ENCODE data around the gene HOXA13. TPM values are rescaled to one million over a fixed set of nuclear protein-coding genes. Genes with fewer than 3 reads are reported as not detected.

HOXA13 gene
- total RNA-seq, 1 experiment from 2014 or later: not detected

- H2BK120ac ChIP-seq (ENCODE audit: low read depth, low read length, poor library complexity, severe bottlenecking): no peak overlapping the region
- H4K5ac ChIP-seq (ENCODE audit: insufficient read length, low read depth, low read length): no peak overlapping the region
- Mint-ChIP-seq H3K4me1 (peaks cover 3 to 9% of the 10 kb centered on the region in 2 experiments), H3K4me3 (no peak overlapping the region), H3K27me3 (ENCODE audit: low read depth) (peaks cover 98% of the 10 kb centered on the region), H3K27ac (no peak overlapping the region), H3K9me3 (peaks cover 4 to 13% of the 10 kb centered on the region in 2 experiments; a peak in 2 of 5 replicates), H3K36me3 (ENCODE audit: insufficient read depth in 1 of 3, low read depth in 3 of 3) (no peaks in the 10 kb centered on the region; a peak in 2 of 7 replicates)
- H3K23ac ChIP-seq (ENCODE audit: insufficient read length, low read depth, low read length): no peak overlapping the region
- H2AFZ ChIP-seq (ENCODE audit: low read length): no peak overlapping the region
- no peak for TF ChIP-seq CTCF (conservative IDR thresholded peaks at IDR 0.05)
- H3K79me1 ChIP-seq (ENCODE audit: insufficient read depth, low read depth, low read length, poor library complexity, severe bottlenecking): no peaks in the 10 kb centered on the region
- WGBS (ENCODE audit: extremely low coverage, insufficient read length, low lambda C conversion rate): no CpG with 5 or more reads among the region's 22 CpGs
- H3K79me2 ChIP-seq (ENCODE audit: insufficient read depth, low read length): no peaks in the 10 kb centered on the region
- no peak overlapping the region for H2BK12ac ChIP-seq (ENCODE audit: insufficient read length, low read depth, low read length)
- no peak overlapping the region for H3K56ac ChIP-seq (ENCODE audit: insufficient read length, low read depth, low read length)
- H2AK5ac ChIP-seq (ENCODE audit: insufficient read length, low read length): no peak overlapping the region
- no peak overlapping the region for H3K18ac ChIP-seq (ENCODE audit: insufficient read length, low read depth, low read length)
- H3K4ac ChIP-seq (ENCODE audit: low read depth, low read length): no peak overlapping the region
- no peak overlapping the region for H3K27ac ChIP-seq (ENCODE audit: insufficient read length, low read depth, low read length)
- peaks cover 98% of the 10 kb centered on the region for H3K27me3 ChIP-seq (ENCODE audit: insufficient read depth, low read length)
- no peak overlapping the region for H3K4me2 ChIP-seq (ENCODE audit: insufficient read depth, insufficient read length, low read length)
- peak; percentile 20 for DNase-seq
- H4K20me1 ChIP-seq (ENCODE audit: control insufficient read depth, insufficient read depth, insufficient read length): no peaks in the 10 kb centered on the region
- H3K4me1 ChIP-seq (ENCODE audit: insufficient read depth, low read length): no peaks in the 10 kb centered on the region
- no peak overlapping the region for H2BK15ac ChIP-seq (ENCODE audit: low read depth, low read length)
- H2BK20ac ChIP-seq (ENCODE audit: low read depth, low read length, poor library complexity, severe bottlenecking): no peak overlapping the region
- H3K9ac ChIP-seq (ENCODE audit: extremely low read depth, insufficient read length, low read length): no peak overlapping the region
- H3K14ac ChIP-seq (ENCODE audit: insufficient read depth, low read length): no peak overlapping the region
- H3T11ph ChIP-seq (ENCODE audit: low read length): no peak overlapping the region
- no peaks in the 10 kb centered on the region for H3K9me3 ChIP-seq (ENCODE audit: control insufficient read depth, low read depth, low read length)
- H2BK5ac ChIP-seq (ENCODE audit: insufficient read length, low read length): no peak overlapping the region
- no peak overlapping the region for H4K8ac ChIP-seq (replicated peaks; ENCODE audit: insufficient read length, low read depth, low read length)
- no peak overlapping the region for H4K91ac ChIP-seq (ENCODE audit: insufficient read length, low read depth, low read length)
- H3K23me2 ChIP-seq (ENCODE audit: insufficient read length, low read depth, low read length, poor library complexity, severe bottlenecking): no peaks in the 10 kb centered on the region
These were observed 22.7 kb downstream of the HOXA13 start for GRCh38 chr7:27176962-27177794.

Measured in H9 (cell line).